22Rv1 (cell line): Measurements from ENCODE around the gene AURKAIP1.

Experiments used
- CTCF ChIP-seq: fragments of 450-650 bp; IDR thresholded peaks from 2 replicates; pipeline ENCODE4 v1.5.1; 2017; ENCODE audit warnings: mild to moderate bottlenecking
- ZFX ChIP-seq: fragments of 450-650 bp; IDR thresholded peaks from 2 replicates; pipeline ENCODE4 v1.6.1; 2017; ENCODE audit warnings: antibody characterized with exemption, borderline replicate concordance

DNA sequence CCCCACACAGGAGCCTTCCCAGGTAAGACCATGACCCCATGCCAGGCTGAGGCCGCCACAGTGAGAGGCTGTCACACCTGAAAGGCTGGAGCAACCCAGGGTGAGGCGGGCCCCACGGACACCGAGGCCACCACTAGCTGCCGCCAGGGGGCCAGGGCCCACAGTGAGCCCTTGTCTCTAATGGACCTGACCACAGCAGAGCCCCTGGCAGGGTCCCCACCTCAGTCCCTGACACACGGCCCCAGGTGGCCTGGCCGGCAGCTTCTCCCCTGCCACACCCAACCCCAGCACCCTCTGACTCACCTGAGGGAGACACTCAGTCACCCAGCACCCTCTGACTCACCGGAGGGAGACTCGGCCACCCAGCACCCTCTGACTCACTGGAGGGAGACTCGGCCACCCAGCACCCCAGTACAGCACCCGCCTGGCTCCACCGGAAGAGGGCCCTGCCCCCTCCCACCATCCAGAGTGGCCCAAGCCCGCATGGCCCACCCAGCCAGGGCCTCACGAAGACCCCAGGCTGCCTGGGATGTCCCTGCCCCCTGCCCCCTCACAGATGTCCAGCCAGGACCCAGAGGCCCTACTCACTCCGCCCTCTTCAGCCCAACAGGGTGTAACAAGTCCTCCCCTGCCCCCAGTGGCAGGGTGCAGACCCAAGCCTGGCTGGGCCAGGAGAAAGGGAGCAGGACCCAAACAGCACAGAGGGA lies 30.2 kb downstream of the AURKAIP1 start:
- TF ChIP-seq CTCF (peak; percentile 43), ZFX (no peak)
